ENCODE results near the gene RHBDD1.
A peak's percentile ranks its signal among the peaks of the same experiment; 100 is the strongest.
"Not testable (repeated sequence)": the region's sequence is repeated elsewhere in the genome, so short reads cannot be mapped to it uniquely, and the experiment has no call there.

The RHBDD1 gene

GRCh38 chr2:226829721-226830631 lies 5.9 kb upstream of the RHBDD1 start:
- Histone ChIP-seq H3K9me3 (ENCODE audit: control insufficient read depth in 1 of 2, low read length in 2 of 2) (no peaks in the 10 kb centered on the region), H3K9ac (ENCODE audit: low read depth in 1 of 2, low read length in 2 of 2) (no peak overlapping the region), H3K4me3 (ENCODE audit: low read depth in 1 of 2, low read length in 2 of 2) (no peak overlapping the region), H3K27ac (ENCODE audit: low read depth, low read length) (no peak overlapping the region), H3K4me1 (ENCODE audit: control insufficient read depth in 1 of 2, insufficient read depth in 2 of 2, low read length in 2 of 2) (peaks cover 0 to 4% of the 10 kb centered on the region in 2 donors), H3K27me3 (ENCODE audit: control insufficient read depth in 1 of 2, insufficient read depth in 2 of 2, low read length in 2 of 2) (no peaks in the 10 kb centered on the region), H3K36me3 (ENCODE audit: control insufficient read depth in 1 of 2, insufficient read depth in 2 of 2, low read length in 2 of 2) (no peaks in the 10 kb centered on the region)

- Histone ChIP-seq H3K9ac (ENCODE audit: low read depth in 1 of 2, low read length in 2 of 2) (no peak overlapping the region), H3K27me3 (ENCODE audit: control insufficient read depth in 1 of 2, insufficient read depth in 2 of 2, low read length in 2 of 2) (no peaks in the 10 kb centered on the region), H3K36me3 (ENCODE audit: control insufficient read depth in 1 of 2, insufficient read depth in 2 of 2, low read length in 2 of 2) (no peaks in the 10 kb centered on the region), H3K27ac (ENCODE audit: low read depth, low read length) (no peak overlapping the region), H3K4me3 (ENCODE audit: low read depth in 1 of 2, low read length in 2 of 2) (no peak overlapping the region), H3K9me3 (ENCODE audit: control insufficient read depth in 1 of 2, low read length in 2 of 2) (no peaks in the 10 kb centered on the region), H3K4me1 (ENCODE audit: control insufficient read depth in 1 of 2, insufficient read depth in 2 of 2, low read length in 2 of 2) (peaks cover 4 to 5% of the 10 kb centered on the region in 2 donors)
These were observed 4.6 kb upstream of the RHBDD1 start for GRCh38 chr2:226831266-226831665.

GRCh38 chr2:226832061-226832460 lies 3.8 kb upstream of the RHBDD1 start:
- Histone ChIP-seq H3K9ac (ENCODE audit: low read depth in 1 of 2, low read length in 2 of 2) (no peak overlapping the region), H3K27me3 (ENCODE audit: control insufficient read depth in 1 of 2, insufficient read depth in 2 of 2, low read length in 2 of 2) (no peaks in the 10 kb centered on the region), H3K4me1 (ENCODE audit: control insufficient read depth in 1 of 2, insufficient read depth in 2 of 2, low read length in 2 of 2) (peaks cover 7 to 9% of the 10 kb centered on the region in 2 donors), H3K4me3 (ENCODE audit: low read depth in 1 of 2, low read length in 2 of 2) (no peak overlapping the region), H3K36me3 (ENCODE audit: control insufficient read depth in 1 of 2, insufficient read depth in 2 of 2, low read length in 2 of 2) (no peaks in the 10 kb centered on the region), H3K9me3 (ENCODE audit: control insufficient read depth in 1 of 2, low read length in 2 of 2) (no peaks in the 10 kb centered on the region), H3K27ac (ENCODE audit: low read depth, low read length) (no peak overlapping the region)

- peaks cover 19 to 25% of the 10 kb centered on the region in 2 donors for H3K4me1 ChIP-seq (ENCODE audit: control insufficient read depth in 1 of 2, insufficient read depth in 2 of 2, low read length in 2 of 2)
- peak overlapping the region; percentile 86 to 91 for H3K4me3 ChIP-seq (ENCODE audit: low read depth in 1 of 2, low read length in 2 of 2)
- peak overlapping the region; percentile 67 to 98 for H3K9ac ChIP-seq (ENCODE audit: low read depth in 1 of 2, low read length in 2 of 2)
- H3K9me3 ChIP-seq (ENCODE audit: control insufficient read depth in 1 of 2, low read length in 2 of 2); H3K27me3 ChIP-seq (ENCODE audit: control insufficient read depth in 1 of 2, insufficient read depth in 2 of 2, low read length in 2 of 2); H3K36me3 ChIP-seq (ENCODE audit: control insufficient read depth in 1 of 2, insufficient read depth in 2 of 2, low read length in 2 of 2); H3K27ac ChIP-seq (ENCODE audit: low read depth, low read length): not testable (repeated sequence)
These were observed 974 bp upstream of the RHBDD1 start for GRCh38 chr2:226834880-226835279.

GRCh38 chr2:226835420-226835795 lies 446 bp upstream of the RHBDD1 start:
- peak overlapping the region; percentile 100 for H3K27ac ChIP-seq (ENCODE audit: low read depth, low read length)
- H3K9ac ChIP-seq (ENCODE audit: low read depth in 1 of 2, low read length in 2 of 2): peak overlapping the region; percentile 67 to 98
- peaks cover 19 to 29% of the 10 kb centered on the region in 2 donors for H3K4me1 ChIP-seq (ENCODE audit: control insufficient read depth in 1 of 2, insufficient read depth in 2 of 2, low read length in 2 of 2)
- H3K9me3 ChIP-seq (ENCODE audit: control insufficient read depth in 1 of 2, low read length in 2 of 2): no peaks in the 10 kb centered on the region
- H3K36me3 ChIP-seq (ENCODE audit: control insufficient read depth in 1 of 2, insufficient read depth in 2 of 2, low read length in 2 of 2): peaks cover 2 to 3% of the 10 kb centered on the region in 2 donors
- H3K27me3 ChIP-seq (ENCODE audit: control insufficient read depth in 1 of 2, insufficient read depth in 2 of 2, low read length in 2 of 2): no peaks in the 10 kb centered on the region
- peak overlapping the region; percentile 86 to 91 for H3K4me3 ChIP-seq (ENCODE audit: low read depth in 1 of 2, low read length in 2 of 2)

- Histone ChIP-seq H3K4me3 (ENCODE audit: low read depth in 1 of 2, low read length in 2 of 2) (peak overlapping the region; percentile 86 to 91), H3K9ac (ENCODE audit: low read depth in 1 of 2, low read length in 2 of 2) (peak overlapping the region; percentile 97 to 98), H3K27me3 (ENCODE audit: control insufficient read depth in 1 of 2, insufficient read depth in 2 of 2, low read length in 2 of 2) (no peaks in the 10 kb centered on the region), H3K36me3 (ENCODE audit: control insufficient read depth in 1 of 2, insufficient read depth in 2 of 2, low read length in 2 of 2) (peaks cover 4 to 5% of the 10 kb centered on the region in 2 donors), H3K27ac (ENCODE audit: low read depth, low read length) (peak overlapping the region; percentile 100), H3K4me1 (ENCODE audit: control insufficient read depth in 1 of 2, insufficient read depth in 2 of 2, low read length in 2 of 2) (peaks cover 19 to 31% of the 10 kb centered on the region in 2 donors), H3K9me3 (ENCODE audit: control insufficient read depth in 1 of 2, low read length in 2 of 2) (no peaks in the 10 kb centered on the region)
These were observed 663 bp downstream of the RHBDD1 start for GRCh38 chr2:226836548-226836885.

GRCh38 chr2:226837334-226837733 lies 1.5 kb downstream of the RHBDD1 start:
- Histone ChIP-seq H3K36me3 (ENCODE audit: control insufficient read depth in 1 of 2, insufficient read depth in 2 of 2, low read length in 2 of 2) (peaks cover 4 to 7% of the 10 kb centered on the region in 2 donors), H3K9ac (ENCODE audit: low read depth in 1 of 2, low read length in 2 of 2) (peak overlapping the region; percentile 21 to 98), H3K4me1 (ENCODE audit: control insufficient read depth in 1 of 2, insufficient read depth in 2 of 2, low read length in 2 of 2) (peaks cover 19 to 31% of the 10 kb centered on the region in 2 donors), H3K9me3 (ENCODE audit: control insufficient read depth in 1 of 2, low read length in 2 of 2) (no peaks in the 10 kb centered on the region), H3K27me3 (ENCODE audit: control insufficient read depth in 1 of 2, insufficient read depth in 2 of 2, low read length in 2 of 2) (no peaks in the 10 kb centered on the region), H3K4me3 (ENCODE audit: low read depth in 1 of 2, low read length in 2 of 2) (peak overlapping the region; percentile 86 to 91), H3K27ac (ENCODE audit: low read depth, low read length) (peak overlapping the region; percentile 100)

- H3K4me3 ChIP-seq (ENCODE audit: low read depth in 1 of 2, low read length in 2 of 2): peak overlapping the region in 1 of 2 donors; percentile 91
- H3K4me1 ChIP-seq (ENCODE audit: control insufficient read depth in 1 of 2, insufficient read depth in 2 of 2, low read length in 2 of 2): peaks cover 19 to 31% of the 10 kb centered on the region in 2 donors
- no peaks in the 10 kb centered on the region for H3K27me3 ChIP-seq (ENCODE audit: control insufficient read depth in 1 of 2, insufficient read depth in 2 of 2, low read length in 2 of 2)
- H3K27ac ChIP-seq (ENCODE audit: low read depth, low read length): no peak overlapping the region
- H3K9me3 ChIP-seq (ENCODE audit: control insufficient read depth in 1 of 2, low read length in 2 of 2): no peaks in the 10 kb centered on the region
- no peak overlapping the region for H3K9ac ChIP-seq (ENCODE audit: low read depth in 1 of 2, low read length in 2 of 2)
- peaks cover 4 to 7% of the 10 kb centered on the region in 2 donors for H3K36me3 ChIP-seq (ENCODE audit: control insufficient read depth in 1 of 2, insufficient read depth in 2 of 2, low read length in 2 of 2)
These were observed 2.1 kb downstream of the RHBDD1 start for GRCh38 chr2:226837787-226838603.

GRCh38 chr2:226838722-226839121 lies 2.9 kb downstream of the RHBDD1 start:
- Histone ChIP-seq H3K36me3 (ENCODE audit: control insufficient read depth in 1 of 2, insufficient read depth in 2 of 2, low read length in 2 of 2) (peaks cover 4 to 7% of the 10 kb centered on the region in 2 donors), H3K4me1 (ENCODE audit: control insufficient read depth in 1 of 2, insufficient read depth in 2 of 2, low read length in 2 of 2) (peaks cover 19 to 29% of the 10 kb centered on the region in 2 donors), H3K4me3 (ENCODE audit: low read depth in 1 of 2, low read length in 2 of 2) (no peak overlapping the region), H3K27ac (ENCODE audit: low read depth, low read length) (no peak overlapping the region), H3K9me3 (ENCODE audit: control insufficient read depth in 1 of 2, low read length in 2 of 2) (no peaks in the 10 kb centered on the region), H3K27me3 (ENCODE audit: control insufficient read depth in 1 of 2, insufficient read depth in 2 of 2, low read length in 2 of 2) (no peaks in the 10 kb centered on the region), H3K9ac (ENCODE audit: low read depth in 1 of 2, low read length in 2 of 2) (no peak overlapping the region)

- no peaks in the 10 kb centered on the region for H3K9me3 ChIP-seq (ENCODE audit: control insufficient read depth in 1 of 2, low read length in 2 of 2)
- peaks cover 4 to 7% of the 10 kb centered on the region in 2 donors for H3K36me3 ChIP-seq (ENCODE audit: control insufficient read depth in 1 of 2, insufficient read depth in 2 of 2, low read length in 2 of 2)
- peaks cover 19 to 27% of the 10 kb centered on the region in 2 donors for H3K4me1 ChIP-seq (ENCODE audit: control insufficient read depth in 1 of 2, insufficient read depth in 2 of 2, low read length in 2 of 2)
- peak overlapping the region in 1 of 2 donors; percentile 1 for H3K4me3 ChIP-seq (ENCODE audit: low read depth in 1 of 2, low read length in 2 of 2)
- H3K9ac ChIP-seq (ENCODE audit: low read depth in 1 of 2, low read length in 2 of 2): no peak overlapping the region
- no peak overlapping the region for H3K27ac ChIP-seq (ENCODE audit: low read depth, low read length)
- no peaks in the 10 kb centered on the region for H3K27me3 ChIP-seq (ENCODE audit: control insufficient read depth in 1 of 2, insufficient read depth in 2 of 2, low read length in 2 of 2)
These were observed 3.3 kb downstream of the RHBDD1 start for GRCh38 chr2:226839161-226839560.
